Liver (tissue), 9 donors: Measurements from ENCODE around the gene HOXD9. TPM values are rescaled to one million over a fixed set of nuclear protein-coding genes. Genes with fewer than 3 reads are reported as not detected.

Experiments
- DNase-seq: peaks from one replicate; pipeline ENCODE4 v3.0.0-alpha.2; 2017; ENCODE audit warnings: low spot score
- H3K27ac ChIP-seq, 2 donors: one replicate each; pipeline ENCODE4 v1.7.0; 2013; ENCODE audit warnings: inconsistent platforms in 2 of 2, low read length in 2 of 2, control low read depth in 1 of 2, low read depth in 1 of 2, mild to moderate bottlenecking in 1 of 2
- H3K27me3 ChIP-seq, 4 donors: one replicate each; pipeline versions ENCODE4 v1.6.1 to v1.7.0; 2013; ENCODE audit warnings: low read length in 3 of 4, inconsistent platforms in 1 of 4, mild to moderate bottlenecking in 1 of 4, moderate library complexity in 1 of 4; ENCODE audit not compliant: control insufficient read depth in 4 of 4, insufficient read depth in 4 of 4
- H3K36me3 ChIP-seq, 4 donors: one replicate each; pipeline versions ENCODE4 v1.6.1 to v1.7.0; 2013; ENCODE audit warnings: low read length in 3 of 4, mild to moderate bottlenecking in 3 of 4, low read depth in 1 of 4, moderate library complexity in 1 of 4; ENCODE audit not compliant: control insufficient read depth in 4 of 4, insufficient read depth in 3 of 4
- H3K4me1 ChIP-seq, 4 donors: one replicate each; pipeline versions ENCODE4 v1.6.1 to v1.7.0; 2013; ENCODE audit warnings: low read length in 3 of 4, mild to moderate bottlenecking in 3 of 4, moderate library complexity in 1 of 4; ENCODE audit not compliant: control insufficient read depth in 4 of 4, insufficient read depth in 4 of 4
- H3K4me3 ChIP-seq, 3 donors: one replicate each; pipeline versions ENCODE4 v1.6.1 to v1.7.0; 2013; ENCODE audit warnings: low read length in 3 of 3, control low read depth in 1 of 3, low read depth in 1 of 3, mild to moderate bottlenecking in 1 of 3
- H3K9ac ChIP-seq, 2 donors: one replicate each; pipeline ENCODE4 v1.7.0; 2013; ENCODE audit warnings: low read length in 2 of 2, mild to moderate bottlenecking in 2 of 2, moderate library complexity in 2 of 2, control low read depth in 1 of 2, low read depth in 1 of 2
- H3K9me3 ChIP-seq, 4 donors: one replicate each; pipeline versions ENCODE4 v1.6.1 to v1.7.0; 2013; ENCODE audit warnings: low read length in 3 of 4; ENCODE audit not compliant: control insufficient read depth in 4 of 4
- EGR1 ChIP-seq, 2 donors: IDR thresholded peaks; 2 replicates each; pipeline ENCODE4 v1.6.1; 2016 to 2018; ENCODE audit warnings: antibody characterized with exemption in 2 of 2, low read depth in 2 of 2
- FOXA1 ChIP-seq: IDR thresholded peaks from 2 replicates; pipeline ENCODE4 v1.6.1; 2016; ENCODE audit warnings: antibody characterized with exemption
- GABPA ChIP-seq, 2 donors: IDR thresholded peaks in 1 of 2; conservative IDR thresholded peaks in 1 of 2; 2 replicates each; pipeline ENCODE4 v1.6.1; 2016; ENCODE audit warnings: antibody characterized with exemption in 2 of 2, mild to moderate bottlenecking in 1 of 2, moderate library complexity in 1 of 2
- HNF4A ChIP-seq, 2 donors: conservative IDR thresholded peaks; 2 replicates each; pipeline ENCODE4 v1.6.1; 2016; ENCODE audit warnings: antibody characterized with exemption in 2 of 2, mild to moderate bottlenecking in 2 of 2
- JUND ChIP-seq, 2 donors: IDR thresholded peaks; 2 replicates each; pipeline ENCODE4 v1.6.1; 2016; ENCODE audit warnings: antibody characterized with exemption in 2 of 2
- RAD21 ChIP-seq, 2 donors: IDR thresholded peaks; 2 replicates each; pipeline ENCODE4 v1.6.1; 2016; ENCODE audit warnings: antibody characterized with exemption in 2 of 2, mild to moderate bottlenecking in 2 of 2
- SP1 ChIP-seq: IDR thresholded peaks from 2 replicates; pipeline ENCODE4 v1.6.1; 2018; ENCODE audit warnings: antibody characterized with exemption, mild to moderate bottlenecking
- TAF1 ChIP-seq: conservative IDR thresholded peaks from 2 replicates; pipeline ENCODE4 v1.6.1; 2016; ENCODE audit warnings: antibody characterized with exemption, mild to moderate bottlenecking
- WGBS: extraction: QIAGEN DNeasy Blood & Tissue Kit; methylation state at CpG from one replicate; pipeline ENCODE4 v1.1.7; 2013; 5-methylcytosine and 5-hydroxymethylcytosine counted together
- polyA plus RNA-seq, 2 donors: library from polyadenylated mRNA; stranded (reverse) in 1 of 2; unstranded in 1 of 2; fragments of 200-250 nt in 1 of 2; fragments of >200 nt in 1 of 2; fragmentation: Nextera tagmentation in 1 of 2; extraction: Ambion mirVana in 1 of 2; gene quantifications; one replicate each; pipeline versions ENCODE4 v1.2.1 to v1.2.3, GENCODE V29; 2013 to 2015
- total RNA-seq, 2 donors: library from RNA; depleted of rRNA; stranded (reverse); fragments of >200 nt; gene quantifications; one replicate each; pipeline ENCODE4 v1.2.3, GENCODE V29; 2014
- TF ChIP-seq, protein P1 (sequence below): fragments of 150-350 bp; IDR thresholded peaks from 2 replicates; pipeline ENCODE4 v1.5.1; 2017; ENCODE audit warnings: improper control_type of control experiment, low read depth, low read length; ENCODE audit not compliant: missing input control
- TF ChIP-seq, protein P2 (sequence below): IDR thresholded peaks from 2 replicates; pipeline ENCODE4 v1.6.1; 2016; ENCODE audit warnings: antibody characterized with exemption
- donor health status: healthy.
- donor health status: healthy.
- donor health status: healthy.
- donor health status: healthy.
- donor health status: healthy.

Gene HOXD9
- total and polyA plus RNA-seq, 4 donors: 0.07 TPM; not detected in 3

DNA sequence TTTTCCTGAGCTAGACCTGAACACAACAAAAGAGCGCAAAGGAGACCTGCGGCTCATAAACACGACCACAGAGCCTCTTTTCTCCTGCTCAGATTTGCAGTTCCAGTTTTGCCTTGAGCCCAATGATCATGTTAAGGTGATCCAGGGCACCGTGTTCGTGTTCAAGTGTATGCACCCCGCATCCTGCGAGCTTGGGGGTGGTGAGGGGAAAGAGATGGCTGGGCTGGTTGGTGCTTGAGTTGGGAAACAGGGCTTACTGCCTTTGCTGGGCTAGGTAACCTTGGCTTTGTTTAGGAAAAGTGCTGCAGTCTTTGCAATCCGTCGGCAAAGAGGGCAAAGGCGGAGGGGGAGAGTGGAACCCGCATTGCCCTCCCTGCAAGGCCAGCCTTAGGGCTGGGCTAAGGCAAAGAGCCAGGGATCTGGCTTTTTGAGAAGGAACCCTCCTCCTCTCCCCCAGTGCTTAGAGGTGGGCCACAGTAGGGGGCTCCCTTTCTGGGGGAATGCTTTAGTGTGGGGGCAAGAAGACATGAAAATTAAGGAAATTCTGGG, 4.6 kb upstream of the HOXD9 start:
- no peak overlapping the region for H3K4me3 ChIP-seq
- DNase-seq: no peak
- no peak overlapping the region for H3K27ac ChIP-seq
- TF ChIP-seq HNF4A (conservative IDR thresholded peaks at IDR 0.05) (no peak), FOXA1 (no peak), GABPA (IDR thresholded peaks at IDR 0.05 in 1 of 2, conservative IDR thresholded peaks at IDR 0.05 in 1 of 2) (no peak)
- WGBS: 14% methylated on average over 11 of the region's 11 CpGs
- H3K4me1 ChIP-seq: peaks cover 4 to 8% (median 7%) of the 10 kb centered on the region in 4 donors
- no peak overlapping the region for H3K9ac ChIP-seq
- H3K36me3 ChIP-seq: no peaks in the 10 kb centered on the region
- peaks cover 19 to 50% (median 37%) of the 10 kb centered on the region in 4 donors for H3K27me3 ChIP-seq
- peaks cover 0 to 7% (median under 1%) of the 10 kb centered on the region in 4 donors for H3K9me3 ChIP-seq

DNA sequence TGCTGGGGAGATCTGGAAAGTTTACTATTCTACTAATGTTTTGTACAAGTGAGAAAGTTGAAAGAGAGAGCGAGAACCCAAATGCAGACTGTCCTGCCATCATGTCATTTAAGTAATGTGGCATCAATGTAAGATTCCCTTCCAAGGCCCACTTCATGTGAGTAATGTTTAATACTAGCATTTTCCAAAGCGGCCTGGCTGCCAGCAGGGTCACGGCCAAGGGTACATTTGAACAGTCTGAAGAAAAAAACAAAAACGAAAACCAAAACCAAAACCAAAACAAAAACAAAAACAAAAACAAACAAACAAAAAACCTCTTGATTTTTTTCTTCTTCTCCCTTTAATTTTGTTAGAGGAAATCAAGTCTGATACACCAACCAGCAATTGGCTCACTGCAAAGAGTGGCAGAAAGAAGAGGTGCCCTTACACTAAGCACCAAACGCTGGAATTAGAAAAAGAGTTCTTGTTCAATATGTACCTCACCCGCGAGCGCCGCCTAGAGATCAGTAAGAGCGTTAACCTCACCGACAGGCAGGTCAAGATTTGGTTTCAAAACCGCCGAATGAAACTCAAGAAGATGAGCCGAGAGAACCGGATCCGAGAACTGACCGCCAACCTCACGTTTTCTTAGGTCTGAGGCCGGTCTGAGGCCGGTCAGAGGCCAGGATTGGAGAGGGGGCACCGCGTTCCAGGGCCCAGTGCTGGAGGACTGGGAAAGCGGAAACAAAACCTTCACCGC, 3.7 kb upstream of the HOXD9 start:
- H3K27me3 ChIP-seq: peaks cover 21 to 41% (median 37%) of the 10 kb centered on the region in 4 donors
- H3K9me3 ChIP-seq: peaks cover 0 to 7% (median under 1%) of the 10 kb centered on the region in 4 donors
- TF ChIP-seq, protein P1, sequence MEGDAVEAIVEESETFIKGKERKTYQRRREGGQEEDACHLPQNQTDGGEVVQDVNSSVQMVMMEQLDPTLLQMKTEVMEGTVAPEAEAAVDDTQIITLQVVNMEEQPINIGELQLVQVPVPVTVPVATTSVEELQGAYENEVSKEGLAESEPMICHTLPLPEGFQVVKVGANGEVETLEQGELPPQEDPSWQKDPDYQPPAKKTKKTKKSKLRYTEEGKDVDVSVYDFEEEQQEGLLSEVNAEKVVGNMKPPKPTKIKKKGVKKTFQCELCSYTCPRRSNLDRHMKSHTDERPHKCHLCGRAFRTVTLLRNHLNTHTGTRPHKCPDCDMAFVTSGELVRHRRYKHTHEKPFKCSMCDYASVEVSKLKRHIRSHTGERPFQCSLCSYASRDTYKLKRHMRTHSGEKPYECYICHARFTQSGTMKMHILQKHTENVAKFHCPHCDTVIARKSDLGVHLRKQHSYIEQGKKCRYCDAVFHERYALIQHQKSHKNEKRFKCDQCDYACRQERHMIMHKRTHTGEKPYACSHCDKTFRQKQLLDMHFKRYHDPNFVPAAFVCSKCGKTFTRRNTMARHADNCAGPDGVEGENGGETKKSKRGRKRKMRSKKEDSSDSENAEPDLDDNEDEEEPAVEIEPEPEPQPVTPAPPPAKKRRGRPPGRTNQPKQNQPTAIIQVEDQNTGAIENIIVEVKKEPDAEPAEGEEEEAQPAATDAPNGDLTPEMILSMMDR: peak; percentile 9
- TF ChIP-seq JUND (IDR thresholded peaks at IDR 0.05): no peak
- no peak overlapping the region for H3K9ac ChIP-seq
- no peak for DNase-seq
- H3K36me3 ChIP-seq: no peaks in the 10 kb centered on the region
- peaks cover 4 to 12% (median 10%) of the 10 kb centered on the region in 4 donors for H3K4me1 ChIP-seq
- no peak overlapping the region for H3K27ac ChIP-seq
- no peak overlapping the region for H3K4me3 ChIP-seq
- WGBS: 13% methylated on average over 24 of the region's 24 CpGs

DNA sequence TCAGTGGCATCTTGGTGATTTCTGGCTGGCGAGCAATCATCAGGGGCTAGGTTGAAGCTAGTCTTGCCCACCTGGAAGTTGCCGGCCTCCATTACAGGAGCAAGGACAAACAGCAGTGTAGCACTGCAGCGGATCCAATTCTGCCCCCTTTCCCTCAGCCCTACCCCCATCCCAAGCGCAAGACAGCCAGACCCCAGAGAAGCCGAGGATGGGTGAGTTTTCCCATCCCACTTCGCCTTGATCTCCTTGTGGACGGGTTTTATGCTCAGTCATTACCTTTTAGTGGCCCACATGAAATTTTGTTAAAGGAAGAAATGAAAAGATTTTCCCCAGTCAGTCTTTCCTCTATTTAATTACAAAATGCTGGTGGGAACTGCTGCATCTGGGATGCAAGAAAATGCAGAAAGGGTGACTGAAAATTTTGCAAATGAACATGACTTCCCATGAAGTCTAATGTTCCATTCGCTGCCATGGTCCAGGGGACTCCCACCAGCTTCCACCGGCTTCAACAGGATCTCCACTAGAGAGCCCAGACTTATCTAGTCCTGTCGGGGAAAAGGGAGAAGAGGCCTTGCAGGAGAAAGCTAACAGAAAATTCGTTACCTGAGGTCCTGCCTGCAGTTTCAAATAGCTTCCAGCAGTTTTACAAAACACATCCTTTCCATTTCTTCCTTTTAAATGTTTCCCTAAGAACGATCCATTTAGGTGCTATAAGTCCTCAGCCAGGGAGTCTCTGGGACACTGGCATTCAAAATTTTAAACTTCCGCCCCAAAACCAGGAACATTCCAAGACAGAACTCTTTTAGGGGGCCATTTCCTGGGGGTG, 1.9 kb upstream of the HOXD9 start:
- DNase-seq: no peak
- WGBS: 14% methylated on average over 13 of the region's 13 CpGs

More for the DNA sequence above, 1.9 kb upstream of the HOXD9 start:
- Histone ChIP-seq H3K9ac (no peak overlapping the region), H3K9me3 (peaks cover 0 to 7% (median under 1%) of the 10 kb centered on the region in 4 donors), H3K27me3 (peaks cover 21 to 42% (median 38%) of the 10 kb centered on the region in 4 donors), H3K27ac (no peak overlapping the region), H3K4me3 (no peak overlapping the region), H3K36me3 (no peaks in the 10 kb centered on the region), H3K4me1 (peaks cover 4 to 12% (median 10%) of the 10 kb centered on the region in 4 donors)
- TF ChIP-seq, protein P2, sequence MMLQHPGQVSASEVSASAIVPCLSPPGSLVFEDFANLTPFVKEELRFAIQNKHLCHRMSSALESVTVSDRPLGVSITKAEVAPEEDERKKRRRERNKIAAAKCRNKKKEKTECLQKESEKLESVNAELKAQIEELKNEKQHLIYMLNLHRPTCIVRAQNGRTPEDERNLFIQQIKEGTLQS: no peak
- TF ChIP-seq RAD21 (IDR thresholded peaks at IDR 0.05) (no peak), SP1 (no peak), TAF1 (no peak), EGR1 (IDR thresholded peaks at IDR 0.05; ENCODE audit: low read depth in 2 of 2) (no peak)
- TF ChIP-seq, protein P1: no peak
